HG02678 (cell line): ENCODE data around the gene RGMB.
"Not testable (repeated sequence)": the region's sequence is repeated elsewhere in the genome, so short reads cannot be mapped to it uniquely, and the experiment has no call there.

Experiments
- ATAC-seq: cut with Tn5 transposase; IDR thresholded peaks from one replicate; pipeline ENCODE4 v1.9.1; 2021; ENCODE audit warnings: mild to moderate bottlenecking, moderate library complexity; ENCODE audit not compliant: unreplicated experiment

The RGMB gene, protein sequence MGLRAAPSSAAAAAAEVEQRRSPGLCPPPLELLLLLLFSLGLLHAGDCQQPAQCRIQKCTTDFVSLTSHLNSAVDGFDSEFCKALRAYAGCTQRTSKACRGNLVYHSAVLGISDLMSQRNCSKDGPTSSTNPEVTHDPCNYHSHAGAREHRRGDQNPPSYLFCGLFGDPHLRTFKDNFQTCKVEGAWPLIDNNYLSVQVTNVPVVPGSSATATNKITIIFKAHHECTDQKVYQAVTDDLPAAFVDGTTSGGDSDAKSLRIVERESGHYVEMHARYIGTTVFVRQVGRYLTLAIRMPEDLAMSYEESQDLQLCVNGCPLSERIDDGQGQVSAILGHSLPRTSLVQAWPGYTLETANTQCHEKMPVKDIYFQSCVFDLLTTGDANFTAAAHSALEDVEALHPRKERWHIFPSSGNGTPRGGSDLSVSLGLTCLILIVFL

DNA sequence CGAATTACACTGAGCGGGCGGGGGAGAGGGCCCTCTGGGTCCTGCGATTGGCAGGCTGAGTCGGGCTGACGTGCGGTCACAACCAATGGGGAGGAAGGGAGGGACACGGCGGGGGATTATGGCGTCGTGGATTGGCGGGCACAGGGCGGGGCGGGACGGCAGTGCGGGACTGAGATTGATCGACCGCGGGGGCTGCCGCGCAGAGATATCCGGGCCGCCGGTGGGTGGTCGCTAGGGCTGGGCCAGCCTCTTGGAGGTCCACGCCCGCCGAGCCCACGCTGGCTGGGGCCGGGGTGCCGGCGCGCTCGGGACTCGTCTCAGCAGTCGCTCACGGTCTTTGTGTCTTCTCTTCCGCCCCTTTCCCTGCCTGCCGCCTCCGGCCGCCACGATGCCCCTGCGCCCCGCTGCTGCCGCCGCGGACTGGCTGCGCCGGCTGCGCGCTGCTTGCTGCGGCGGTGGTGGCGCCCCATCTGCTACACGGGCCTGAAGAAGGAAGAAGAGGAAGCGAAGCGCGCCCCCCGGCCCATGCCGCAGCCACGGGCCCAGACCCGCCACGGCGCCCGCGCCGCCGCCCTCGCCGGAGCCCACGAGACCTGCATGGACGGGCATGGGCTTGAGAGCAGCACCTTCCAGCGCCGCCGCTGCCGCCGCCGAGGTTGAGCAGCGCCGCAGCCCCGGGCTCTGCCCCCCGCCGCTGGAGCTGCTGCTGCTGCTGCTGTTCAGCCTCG lies at the start of gene RGMB:
Gene RGMB (plus strand): TSS at position 200 of the 728 bp plus-strand sequence. CDS start 408 bp downstream, at position 608.
- peak; percentile 83 for ATAC-seq

DNA sequence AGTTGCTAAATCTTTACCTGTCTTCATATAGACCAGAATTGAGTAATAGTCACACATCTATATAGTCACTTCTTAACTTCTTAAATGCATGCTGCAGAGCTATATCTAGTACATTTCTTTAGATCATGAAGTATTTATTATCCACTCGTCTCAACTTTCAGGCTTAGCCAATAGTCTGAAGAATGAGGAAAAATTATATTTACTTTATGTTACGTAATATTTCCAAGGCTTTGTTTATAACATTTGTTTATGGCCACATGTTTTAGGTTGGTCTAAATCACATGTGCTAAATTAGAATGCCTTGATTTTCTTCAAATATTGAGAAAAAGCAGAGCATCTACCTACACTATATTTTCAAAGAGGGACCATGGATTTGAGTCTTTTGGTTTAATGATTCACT lies 47.2 kb upstream of the RGMB start:
- ATAC-seq: no peak

DNA sequence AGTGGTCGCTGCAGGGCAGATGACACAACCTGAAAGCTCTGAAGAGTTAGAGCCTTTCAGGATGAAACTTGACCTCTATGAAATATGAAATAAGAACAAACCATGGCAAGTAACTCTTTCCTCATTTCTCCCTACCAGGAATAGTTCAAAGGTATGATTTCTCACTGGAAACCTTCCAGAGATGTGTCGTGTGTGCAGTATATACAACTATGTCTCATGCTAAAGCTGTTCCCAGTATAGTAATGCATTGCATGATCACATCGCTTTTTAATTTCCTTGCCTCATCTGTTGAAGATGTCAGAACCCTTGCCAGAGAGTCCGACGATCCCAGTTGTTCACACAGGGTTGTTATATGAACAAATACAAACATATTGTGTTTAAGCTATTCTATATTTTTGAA lies 45.8 kb upstream of the RGMB start:
- ATAC-seq: no peak

DNA sequence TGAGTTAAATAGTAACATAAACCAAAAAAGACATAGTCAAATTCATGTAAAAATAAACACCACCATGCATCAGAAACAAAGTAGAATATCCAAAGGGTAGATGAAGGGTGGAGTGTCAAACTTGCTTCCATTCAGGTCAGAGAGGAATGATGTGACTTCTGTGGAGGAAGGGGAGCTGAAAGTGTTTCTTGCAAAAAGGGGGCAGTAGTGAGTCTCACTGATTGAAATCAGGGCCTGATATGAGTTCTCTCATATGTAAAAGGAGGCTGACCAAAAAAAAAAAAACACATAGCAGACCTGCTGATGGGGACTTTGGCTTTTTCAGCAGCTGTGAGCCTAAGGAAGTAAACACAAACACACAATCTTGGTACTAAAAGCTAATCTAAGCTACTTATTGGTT lies 38.8 kb upstream of the RGMB start:
- no peak for ATAC-seq

DNA sequence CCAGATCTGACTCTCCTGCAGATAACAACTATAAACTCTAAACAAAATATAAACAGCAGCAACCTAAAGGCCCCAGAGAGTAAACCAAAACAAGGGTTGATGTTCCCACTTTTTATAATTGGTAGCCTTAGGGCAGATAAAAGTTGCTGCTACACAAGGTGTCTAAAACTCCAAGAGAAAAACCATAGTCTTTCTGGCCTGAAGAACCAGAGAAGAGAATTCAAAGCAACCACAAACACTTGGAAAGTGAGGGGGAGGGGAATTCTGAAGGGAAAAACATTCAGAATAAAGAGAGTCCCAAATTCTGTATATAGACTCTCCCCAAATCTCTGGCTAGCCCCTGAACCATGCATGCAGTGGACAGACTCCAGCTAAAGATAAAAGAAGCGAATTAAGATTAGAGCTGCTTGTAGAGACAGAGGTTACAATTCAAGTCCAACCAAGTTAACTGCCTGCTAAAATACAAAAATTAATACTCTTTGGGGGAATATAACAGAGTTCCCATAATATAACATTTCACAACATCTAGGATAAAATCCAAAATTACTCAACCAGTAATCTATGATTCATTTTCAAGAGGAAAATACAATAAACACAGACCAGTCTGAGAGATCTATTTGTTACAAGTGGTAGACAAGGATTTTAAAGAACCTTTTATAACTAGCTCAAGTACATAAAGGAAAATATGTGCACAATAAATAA lies 37.5 kb upstream of the RGMB start:
- ATAC-seq: no peak

DNA sequence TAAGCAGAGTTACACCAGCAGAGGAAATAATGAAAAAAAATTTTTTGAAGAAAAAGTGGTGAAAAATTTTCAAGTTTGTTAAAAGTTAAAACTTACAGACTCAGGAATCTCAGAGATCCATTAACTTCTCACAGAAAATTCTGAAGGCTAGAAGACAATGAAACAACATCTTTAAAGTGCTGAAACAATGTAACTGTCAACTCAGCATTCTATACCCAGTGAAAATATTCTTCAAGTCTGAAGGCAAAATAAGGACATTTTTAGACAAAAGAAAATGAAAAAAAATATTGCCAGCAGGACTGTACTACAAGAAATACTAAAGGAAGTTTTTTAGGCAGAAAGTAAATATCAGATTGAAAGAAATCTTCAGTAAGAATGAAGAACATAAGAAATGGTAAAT lies 36.7 kb upstream of the RGMB start:
- no peak for ATAC-seq

DNA sequence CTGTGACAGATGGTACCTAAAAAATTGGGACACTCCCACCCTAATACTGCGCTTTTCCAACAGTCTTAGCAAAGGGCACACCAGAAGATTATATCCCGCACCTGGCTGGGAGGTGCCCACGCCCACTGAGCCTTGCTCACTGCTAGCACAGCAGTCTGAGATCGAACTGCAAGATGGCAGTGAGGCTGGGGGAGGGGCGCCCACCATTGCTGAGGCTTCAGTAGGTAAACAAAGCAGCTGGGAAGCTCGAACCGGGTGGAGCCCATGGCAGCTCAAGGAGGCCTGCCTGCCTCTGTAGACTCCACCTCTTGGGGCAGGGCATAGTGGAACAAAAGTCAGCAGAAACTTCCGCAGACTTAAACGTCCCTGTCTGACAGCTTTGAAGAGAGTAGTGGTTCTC lies 36.0 kb upstream of the RGMB start:
- not testable (repeated sequence) for ATAC-seq

DNA sequence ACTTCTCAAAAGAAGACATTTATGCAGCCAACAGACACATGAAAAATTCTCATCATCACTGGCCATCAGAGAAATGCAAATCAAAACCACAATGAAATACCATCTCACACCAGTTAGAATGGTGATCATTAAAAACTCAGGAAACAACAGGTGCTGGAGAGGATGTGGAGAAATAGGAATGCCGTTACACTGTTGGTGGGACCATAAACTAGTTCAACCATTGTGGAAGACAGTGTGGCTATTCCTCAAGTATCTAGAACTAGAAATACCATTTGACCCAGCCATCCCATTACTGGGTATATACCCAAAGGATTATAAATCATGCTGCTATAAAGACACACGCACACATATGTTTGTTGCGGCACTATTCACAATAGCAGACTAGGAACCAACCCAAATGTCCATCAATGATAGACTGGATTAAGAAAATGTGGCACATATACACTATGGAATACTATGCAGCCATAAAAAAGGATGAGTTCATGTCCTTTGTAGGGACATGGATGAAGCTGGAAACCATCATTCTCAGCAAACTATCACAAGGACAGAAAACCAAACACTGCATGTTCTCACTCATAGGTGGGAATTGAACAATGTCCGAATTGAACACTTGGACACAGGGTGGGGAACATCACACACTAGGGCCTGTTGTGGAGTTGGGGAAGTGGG lies 34.8 kb upstream of the RGMB start:
- ATAC-seq: not testable (repeated sequence)

DNA sequence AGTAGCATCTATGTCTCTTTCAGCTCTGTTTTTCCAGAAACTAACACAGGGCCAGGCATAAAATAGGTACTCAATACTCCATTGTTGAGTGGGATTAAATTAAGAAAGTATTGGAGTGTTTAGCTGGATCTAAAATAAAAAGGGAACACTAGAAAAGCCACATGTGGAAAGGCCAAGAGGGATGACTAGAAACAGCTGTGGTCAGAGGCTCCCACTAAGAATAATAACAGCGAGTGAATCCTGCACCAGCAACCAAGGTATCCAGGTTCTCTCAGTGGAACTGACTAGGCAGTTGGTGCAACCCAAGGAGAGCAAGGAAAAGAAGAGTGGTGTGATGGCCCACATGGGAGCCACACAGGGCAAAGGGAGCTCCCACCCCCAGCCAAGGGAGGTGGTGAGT lies 31.5 kb upstream of the RGMB start:
- ATAC-seq: no peak

DNA sequence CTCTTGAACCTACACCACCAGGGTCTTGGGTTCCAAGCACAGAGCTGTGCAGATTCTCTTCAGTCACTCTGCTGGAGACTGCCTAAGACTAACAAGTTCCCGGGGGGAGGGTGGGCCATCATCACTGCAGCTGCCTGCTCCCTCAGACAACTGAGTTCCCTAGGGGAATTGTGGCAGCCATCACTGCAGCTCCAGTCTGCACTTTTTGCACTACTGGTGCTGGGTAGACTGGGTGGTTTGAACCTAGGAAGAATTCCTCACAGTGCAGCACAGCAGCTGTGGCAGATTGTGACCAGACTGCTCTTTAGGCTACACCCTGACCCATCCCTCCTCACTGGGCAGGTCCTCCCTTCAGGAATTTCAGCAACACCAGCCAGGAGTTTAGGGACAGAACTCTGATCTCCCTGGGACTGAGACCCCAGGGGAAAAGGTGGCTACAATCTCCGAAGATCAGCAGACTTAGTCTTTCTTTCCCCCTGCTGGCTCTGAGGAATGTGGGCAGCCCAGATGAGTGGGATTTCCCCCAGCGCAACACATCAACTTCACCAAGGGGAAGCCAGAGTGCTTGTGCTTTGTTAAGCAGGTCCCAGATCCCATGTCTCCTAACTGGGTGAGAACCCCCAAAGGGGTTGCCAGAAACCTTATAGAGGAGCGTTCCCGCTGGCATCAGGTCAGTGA lies 30.9 kb upstream of the RGMB start:
- no peak for ATAC-seq

DNA sequence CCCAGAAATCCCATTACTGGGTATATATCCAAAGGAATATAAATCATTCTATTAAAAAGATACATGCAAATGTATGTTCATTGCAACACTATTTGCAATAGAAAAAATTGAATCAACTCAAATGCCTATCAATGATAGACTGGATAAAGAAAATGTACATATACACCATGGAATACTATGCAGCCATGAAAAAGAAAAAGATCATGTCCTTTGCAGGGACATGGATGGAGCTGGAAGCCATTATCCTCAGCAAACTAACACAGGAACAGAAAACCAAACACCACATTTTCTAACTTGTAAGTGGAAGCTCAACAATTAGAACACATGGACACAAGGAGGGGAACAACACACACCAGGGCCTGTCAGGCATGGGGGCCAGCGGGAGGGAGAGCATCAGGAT lies 25.2 kb upstream of the RGMB start:
- not testable (repeated sequence) for ATAC-seq

DNA sequence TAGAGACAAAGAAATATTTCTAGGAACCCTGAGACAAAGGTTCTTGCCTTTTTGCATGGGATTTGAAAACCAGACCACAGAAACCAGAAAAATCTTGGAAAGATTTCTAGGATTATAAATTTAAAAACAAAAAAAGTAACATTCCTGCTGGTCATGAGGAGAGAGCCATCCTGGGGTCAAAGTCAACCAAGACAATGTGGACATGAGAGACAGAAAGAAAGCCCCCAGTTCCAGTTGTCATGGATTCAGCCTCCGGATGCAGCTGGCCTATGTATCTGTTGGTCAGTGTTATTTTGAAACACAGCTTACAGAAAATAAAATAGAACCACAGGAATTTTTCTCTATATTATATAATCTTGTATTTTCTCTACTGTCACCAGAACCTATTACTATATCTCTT lies 24.4 kb upstream of the RGMB start:
- ATAC-seq: no peak

DNA sequence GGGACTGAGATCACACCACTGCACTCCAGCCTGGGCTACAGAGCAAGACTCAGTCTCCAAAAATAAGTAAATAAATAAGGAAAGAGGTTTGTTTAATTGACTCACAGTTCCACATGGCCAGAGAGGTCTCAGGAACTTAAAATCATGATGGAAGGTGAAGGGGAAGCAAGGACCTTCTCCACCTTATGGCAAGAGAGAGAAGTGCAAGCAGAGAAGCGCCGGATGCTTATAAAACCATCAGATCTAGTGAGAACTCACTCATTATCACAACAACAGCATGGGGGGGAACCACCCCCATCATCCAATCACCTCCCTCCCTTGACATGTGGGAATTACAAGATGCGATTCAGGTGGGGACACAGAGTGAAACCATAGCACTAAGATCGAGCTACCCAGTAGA lies 22.8 kb upstream of the RGMB start:
- ATAC-seq: peak; percentile 75

DNA sequence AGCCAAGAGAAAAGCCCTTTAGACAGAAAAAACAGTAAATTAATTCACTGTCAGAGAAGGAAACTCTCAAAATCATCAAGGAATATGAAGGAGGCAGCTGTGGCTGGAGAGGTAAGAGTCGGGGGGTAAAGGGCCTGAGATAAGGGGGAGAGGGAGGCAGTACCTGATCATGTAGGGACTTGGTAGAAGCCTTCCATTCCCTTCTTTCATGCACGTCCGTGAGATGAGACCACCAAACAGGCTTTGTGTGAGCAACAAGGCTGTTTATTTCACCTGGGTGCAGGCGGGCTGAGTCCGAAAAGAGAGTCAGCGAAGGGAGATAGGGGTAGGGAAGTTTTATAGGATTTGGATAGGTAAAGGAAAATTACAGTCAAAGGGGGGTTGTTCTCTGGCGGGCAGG lies 21.1 kb upstream of the RGMB start:
- not testable (repeated sequence) for ATAC-seq

DNA sequence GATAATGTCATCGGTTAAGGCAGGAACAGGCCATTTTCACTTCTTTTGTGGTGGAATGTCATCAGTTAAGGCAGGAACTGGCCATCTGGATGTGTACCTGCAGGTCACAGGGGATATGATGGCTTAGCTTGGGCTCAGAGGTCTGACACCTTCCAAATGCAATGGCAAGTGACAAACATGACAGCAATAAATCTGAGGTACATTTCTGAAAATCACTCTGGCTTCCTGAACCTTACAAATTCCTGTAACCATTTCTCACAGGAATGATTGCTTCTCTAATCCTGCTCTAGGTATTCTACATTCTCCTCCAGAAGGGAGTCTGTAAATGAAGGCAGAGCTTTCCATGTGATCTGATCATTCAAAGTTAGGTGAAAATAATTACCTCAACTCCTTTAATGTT lies 20.7 kb upstream of the RGMB start:
- not testable (repeated sequence) for ATAC-seq

DNA sequence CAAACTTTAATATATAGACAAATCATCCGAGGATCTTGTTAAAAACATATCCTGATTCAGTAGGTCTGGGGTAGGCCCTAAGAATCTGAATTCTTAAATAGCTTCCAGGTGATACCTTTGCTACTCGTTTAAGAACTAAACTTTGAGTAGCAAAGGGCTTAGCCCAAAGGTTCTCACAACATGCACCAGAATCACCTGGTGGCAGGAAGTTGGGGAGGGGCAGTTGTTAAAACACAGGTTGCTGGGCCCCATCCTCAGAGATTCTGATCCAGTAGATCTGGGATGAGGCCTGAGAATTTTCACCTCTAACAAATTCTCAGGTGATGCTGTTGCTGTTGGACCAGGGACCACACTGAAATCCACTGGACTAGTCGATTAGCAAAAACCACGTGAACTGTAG lies 20.0 kb upstream of the RGMB start:
- no peak for ATAC-seq

DNA sequence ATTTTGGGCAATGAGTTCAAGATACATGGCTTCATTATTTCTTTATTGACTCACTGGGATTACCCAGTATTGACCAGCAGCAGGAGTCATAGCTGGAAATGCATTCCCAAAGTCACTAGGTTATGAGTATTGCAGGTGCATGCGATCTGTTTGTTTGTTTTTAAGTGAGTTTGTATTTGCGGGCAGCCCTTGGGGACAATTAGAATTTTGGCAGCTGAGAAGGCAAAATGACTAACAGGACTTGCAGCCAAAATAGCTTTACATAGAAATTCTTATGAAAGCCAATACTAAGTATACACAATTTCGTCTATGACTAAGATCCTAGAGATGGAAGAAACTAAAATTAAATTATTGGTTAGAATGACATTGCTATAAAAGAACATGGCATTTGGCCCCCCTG lies 18.1 kb upstream of the RGMB start:
- no peak for ATAC-seq

DNA sequence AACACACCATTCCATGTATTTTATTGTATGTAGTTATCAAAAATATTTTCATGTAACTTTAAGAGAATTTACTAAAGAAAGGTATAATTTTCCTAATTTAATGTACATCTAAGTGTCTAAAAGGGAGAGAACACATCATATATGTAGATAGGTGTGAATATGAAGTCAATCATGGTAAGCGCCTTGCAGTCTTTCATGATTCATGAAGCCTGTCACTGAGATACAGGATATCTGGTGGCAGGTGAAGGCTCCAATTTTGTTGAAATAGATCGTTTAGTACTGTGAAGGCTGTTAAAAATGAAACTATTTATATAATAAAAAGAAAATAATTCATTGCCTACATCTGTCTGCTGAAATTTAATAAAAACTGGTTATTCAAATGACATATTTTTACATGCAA lies 15.5 kb upstream of the RGMB start:
- no peak for ATAC-seq

DNA sequence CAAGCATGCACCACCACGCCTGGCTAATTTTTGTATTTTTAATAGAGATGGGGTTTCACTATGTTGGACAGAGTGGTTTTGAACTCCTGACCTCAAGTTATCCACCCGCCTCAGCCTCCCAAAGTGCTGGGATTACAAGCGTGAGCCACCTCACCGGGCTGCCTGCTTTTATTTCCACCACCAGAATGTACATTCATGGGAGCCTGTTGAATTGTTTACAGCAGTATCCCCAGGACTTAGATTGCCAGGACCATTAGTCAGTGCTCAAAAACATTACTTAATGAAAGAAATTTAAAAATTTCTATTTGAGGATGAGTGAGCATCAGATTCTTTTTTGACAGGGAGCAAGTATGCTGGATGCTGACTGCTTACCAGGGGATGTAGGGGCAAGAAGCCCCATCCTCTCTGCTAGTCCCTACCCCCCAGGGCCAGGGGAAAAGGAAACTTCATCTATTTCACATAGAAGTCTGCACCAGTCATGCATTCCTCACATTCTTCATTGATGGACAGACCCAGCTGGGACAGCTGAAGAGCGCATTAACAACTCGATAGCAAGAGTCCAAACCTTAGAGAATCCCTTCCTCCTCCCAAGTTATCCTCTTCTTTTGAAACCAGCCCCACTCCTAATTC lies 10.3 kb upstream of the RGMB start:
- ATAC-seq: no peak

DNA sequence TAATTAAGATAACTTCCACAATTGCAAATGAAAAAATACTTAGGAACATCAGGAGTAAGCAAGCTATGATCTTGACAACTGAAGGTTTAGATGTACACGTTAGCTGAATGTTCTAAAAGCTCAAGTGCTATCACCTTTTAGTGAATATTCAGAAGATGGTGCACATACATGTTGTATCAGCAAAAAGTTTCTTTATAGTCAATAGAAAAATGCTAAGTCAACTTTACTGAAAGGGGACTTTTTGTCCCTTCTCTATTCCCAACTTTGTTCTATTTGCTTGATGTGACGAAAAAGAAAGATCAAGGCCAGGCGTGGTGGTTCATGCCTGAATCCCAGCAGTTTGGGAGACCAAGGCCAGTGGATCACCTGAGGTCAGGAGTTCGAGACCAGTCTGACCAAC lies 7.6 kb upstream of the RGMB start:
- no peak for ATAC-seq
